Inflammatory macrophage treated with lipopolysaccharide for 1 hour (primary cell): Measurements from ENCODE around the gene LRAT.

Experiments
- DNase-seq, 2 donors: peaks; one replicate each; pipeline ENCODE4 v3.0.0-alpha.2; 2020 to 2022

The LRAT gene

DNA sequence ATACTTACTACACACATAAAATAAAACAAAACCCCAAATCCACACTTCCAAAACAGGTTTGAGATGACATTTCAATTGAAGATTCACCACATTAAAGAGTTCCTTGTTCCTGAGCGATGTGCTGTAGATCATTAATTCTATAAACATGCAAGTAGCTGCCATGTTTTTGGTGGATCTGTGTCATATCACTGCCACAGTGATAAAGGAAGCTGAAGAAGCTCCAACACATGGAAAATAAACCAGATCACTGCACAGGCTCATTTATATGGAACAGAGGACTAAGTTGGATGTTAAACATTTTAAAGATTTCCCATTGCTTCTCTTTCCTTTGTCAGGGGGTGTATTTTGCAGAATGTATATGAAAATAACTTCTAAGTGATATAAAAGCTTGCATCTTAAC is 34.5 kb downstream of the LRAT start:
- no peak for DNase-seq

DNA sequence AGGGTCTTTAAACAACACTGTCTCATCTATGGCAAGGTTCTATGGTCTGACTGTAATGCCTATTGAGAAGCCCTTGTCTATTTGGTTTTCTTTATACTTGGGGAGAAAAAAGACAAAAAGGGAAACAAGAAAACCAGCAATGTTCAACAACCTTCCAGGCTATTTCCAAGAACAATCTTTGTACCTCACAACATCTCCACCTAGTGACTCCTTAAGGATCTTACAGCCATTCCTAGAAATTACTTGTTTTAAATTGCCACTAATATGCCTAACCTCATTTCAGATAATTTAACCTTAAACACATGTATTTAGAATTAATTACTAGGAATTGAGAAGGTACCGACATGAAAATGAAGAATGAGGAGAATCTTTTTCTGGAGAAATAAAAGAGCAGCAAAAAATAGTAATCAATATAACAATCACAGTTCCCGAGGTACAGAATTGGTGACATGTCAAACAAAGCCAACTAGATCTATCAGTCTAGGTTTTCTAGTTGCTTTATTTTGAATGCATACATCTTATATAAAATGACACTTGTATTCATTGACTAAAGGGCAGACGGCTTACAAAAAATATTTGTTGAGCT is 35.7 kb downstream of the LRAT start:
- DNase-seq, result peak in 1 of 2 donors; percentile 6

DNA sequence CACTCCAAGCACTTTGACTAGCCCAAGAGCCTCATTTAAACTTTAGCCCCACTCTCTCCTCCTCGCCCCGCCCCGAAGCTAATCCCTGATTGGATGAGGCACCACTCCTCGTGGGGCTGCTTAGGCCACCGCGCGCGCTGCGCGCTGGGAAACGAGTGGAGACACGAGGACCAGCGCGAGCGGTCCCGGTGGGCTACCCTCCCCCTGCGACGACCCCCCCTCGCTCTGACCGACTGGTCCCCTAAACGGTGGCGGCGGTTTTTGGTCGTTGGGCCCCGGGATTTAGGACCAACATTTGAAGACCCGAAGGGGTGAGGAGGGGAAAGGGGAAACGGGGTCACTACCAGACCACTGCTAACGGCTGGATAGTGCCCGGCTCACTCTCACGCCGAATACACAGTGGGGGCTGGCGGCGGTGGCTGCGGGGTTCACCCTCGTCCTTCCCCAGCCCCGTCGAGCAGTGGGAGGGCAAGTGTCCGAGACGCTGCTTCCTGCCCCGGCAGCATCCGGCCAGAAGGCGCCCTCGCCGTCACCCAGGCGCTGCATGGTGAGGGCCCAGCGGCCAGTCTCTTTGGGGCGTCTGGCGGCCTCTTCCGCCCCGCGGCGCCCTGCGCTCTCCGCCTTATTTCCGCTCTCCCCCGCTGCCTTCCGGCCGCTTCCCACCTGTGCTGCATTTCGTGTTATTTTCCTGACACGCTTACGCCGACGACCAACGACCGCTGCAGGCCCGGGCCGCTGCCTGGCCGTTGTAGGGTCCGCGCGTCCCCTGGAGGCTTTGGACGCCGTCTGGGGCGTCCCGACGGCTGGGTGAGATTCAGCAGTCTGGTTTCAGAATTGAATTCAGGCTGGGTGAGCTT is 37.6 kb downstream of the LRAT start, which contains the start of gene RBM46:
TSS of gene RBM46 (plus strand) at position 147 of the 857 bp plus-strand sequence. CDS start 15,481 bp downstream, outside the sequence.
- DNase-seq, result no peak

DNA sequence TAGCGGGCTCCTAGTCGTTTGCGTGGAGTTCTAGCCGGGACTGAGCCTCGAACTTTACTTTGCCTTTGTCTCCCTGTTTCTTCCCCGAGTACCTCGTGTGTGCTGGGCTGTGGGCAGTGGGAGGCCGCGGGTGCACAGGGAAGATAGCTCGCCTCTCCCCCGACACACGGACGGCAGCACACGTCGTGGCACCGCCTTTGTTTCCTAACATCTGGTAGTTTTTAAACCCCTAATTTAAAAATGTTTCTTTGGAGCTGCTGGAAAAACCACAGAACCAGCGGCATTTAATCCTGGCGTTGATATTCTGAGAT is 38.1 kb downstream of the LRAT start:
- no peak for DNase-seq
